ENCODE data around the gene ITM2B. TPM values are rescaled to one million over a fixed set of nuclear protein-coding genes. Genes with fewer than 3 reads are reported as not detected.
A peak's percentile ranks its signal among the peaks of the same experiment; 100 is the strongest.
"Not testable (repeated sequence)": the region's sequence is repeated elsewhere in the genome, so short reads cannot be mapped to it uniquely, and the experiment has no call there.

The ITM2B gene
- total RNA-seq, 1 donor from 2014 or later = 386 TPM

DNA sequence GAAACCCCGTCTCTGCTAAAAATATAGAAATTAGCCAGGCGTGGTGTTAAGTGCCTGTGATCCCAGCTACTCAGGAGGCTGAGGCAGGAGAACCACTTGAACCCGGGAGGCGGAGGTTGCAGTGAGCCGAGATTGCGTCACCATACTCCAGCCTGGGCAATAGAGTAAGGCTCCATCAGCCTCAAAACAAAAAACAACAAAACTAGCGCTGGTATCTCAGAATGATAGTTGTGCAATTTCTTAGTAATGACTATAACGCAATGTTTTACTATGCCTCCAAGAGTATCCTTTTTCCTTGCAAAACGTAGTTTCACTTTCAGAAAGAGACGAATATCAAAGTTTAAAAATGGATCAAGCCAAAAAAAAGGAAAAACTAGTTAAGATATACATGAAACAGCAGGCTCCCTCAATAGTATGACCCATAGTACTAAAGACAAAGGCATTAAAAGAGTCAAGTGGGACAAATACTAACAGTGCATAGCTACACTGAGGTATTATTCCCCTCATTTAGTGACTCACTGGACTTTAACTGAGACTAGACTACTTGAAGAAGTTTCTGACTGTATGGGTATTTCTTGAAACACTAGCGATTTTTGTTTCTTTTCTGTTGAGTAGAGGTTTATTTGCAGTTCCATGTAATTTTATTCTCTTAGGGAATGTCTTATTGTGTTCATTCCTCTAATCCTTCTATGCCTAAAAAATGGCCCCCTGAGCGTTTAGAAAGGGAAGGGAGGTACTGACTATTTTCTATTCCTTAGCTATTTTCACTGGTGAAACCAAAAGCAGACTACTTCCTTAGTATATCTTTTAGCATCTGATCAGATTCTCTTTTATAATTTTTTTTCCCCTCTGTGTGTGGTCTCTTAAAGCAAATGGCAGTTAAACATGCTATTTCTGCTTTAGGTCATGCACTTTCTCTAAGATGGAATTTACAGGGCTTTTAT, 10.4 kb upstream of the ITM2B start:
- intact Hi-C loops (cut with DNase I) = no loop called here

DNA sequence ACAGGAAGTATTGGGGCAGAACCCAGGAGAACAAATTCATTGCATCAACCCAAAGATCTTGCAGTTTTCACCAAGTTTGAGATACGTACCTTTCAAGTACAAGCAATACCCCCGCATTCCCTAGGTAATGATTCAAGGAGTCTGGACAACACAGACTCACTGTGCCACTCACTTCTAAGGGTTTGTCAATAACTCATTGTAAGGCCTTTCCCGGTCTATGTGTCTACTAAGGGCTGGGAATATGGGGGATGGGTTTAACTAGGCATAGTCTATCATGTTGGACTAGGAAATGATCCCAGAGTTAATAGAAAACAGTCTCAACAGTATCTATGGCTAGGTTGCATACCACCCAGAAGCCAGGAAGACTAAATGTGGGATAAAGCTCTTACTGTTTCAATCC, 8.3 kb upstream of the ITM2B start:
- no peak for DNase-seq (ENCODE audit: low spot score)
- intact Hi-C loops (cut with DNase I) = no loop called here

More for the DNA sequence above, 10.4 kb upstream of the ITM2B start:
- DNase-seq (ENCODE audit: low spot score) = peak; percentile 82

DNA sequence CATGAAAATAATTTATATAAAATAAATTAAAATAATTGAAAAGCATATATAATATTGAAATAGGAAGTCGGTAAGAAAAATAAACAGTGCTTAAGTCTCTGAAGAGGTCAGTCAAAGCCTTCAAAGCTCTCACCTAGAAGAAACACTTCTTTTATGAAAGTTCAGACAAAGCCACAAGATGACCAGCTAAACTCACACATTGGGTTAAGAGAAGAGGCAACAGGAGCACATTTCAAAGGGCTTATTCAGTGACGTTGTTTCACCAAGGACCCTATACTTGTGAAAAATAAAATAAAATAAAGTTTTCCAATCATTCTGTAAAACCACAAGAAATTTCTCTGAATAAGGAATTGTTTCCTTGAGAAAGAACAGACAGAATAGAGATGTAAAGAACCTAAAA, 2.5 kb upstream of the ITM2B start:
- intact Hi-C loops (cut with DNase I) = loop anchor here (10.0 kb wide), 1 partner anchor 136 kb away; the partner anchor contains the start of gene MED4
- no peak for DNase-seq (ENCODE audit: low spot score)

DNA sequence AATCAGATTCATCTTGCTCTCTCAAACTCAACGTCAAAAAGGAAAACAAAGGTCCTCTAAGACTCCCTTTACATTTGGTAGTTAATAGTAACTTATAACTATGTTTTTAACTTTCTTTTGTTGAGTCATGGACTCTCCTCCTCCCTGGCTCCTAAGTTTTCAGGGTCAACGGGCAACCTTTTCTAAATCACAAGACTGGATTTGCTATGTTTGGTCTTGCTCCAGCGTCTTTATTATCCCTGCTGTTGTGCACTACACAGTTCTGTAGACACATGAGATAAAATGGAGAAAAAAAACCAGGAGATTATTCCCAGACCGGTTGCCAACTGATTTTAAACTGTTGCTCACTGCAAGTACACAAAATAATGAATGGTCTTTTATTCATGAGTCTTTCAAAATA, 1.9 kb upstream of the ITM2B start:
- intact Hi-C loops (cut with DNase I) = loop anchor here (10.0 kb wide), 1 partner anchor 136 kb away; the partner anchor contains the start of gene MED4
- no peak for DNase-seq (ENCODE audit: low spot score)

DNA sequence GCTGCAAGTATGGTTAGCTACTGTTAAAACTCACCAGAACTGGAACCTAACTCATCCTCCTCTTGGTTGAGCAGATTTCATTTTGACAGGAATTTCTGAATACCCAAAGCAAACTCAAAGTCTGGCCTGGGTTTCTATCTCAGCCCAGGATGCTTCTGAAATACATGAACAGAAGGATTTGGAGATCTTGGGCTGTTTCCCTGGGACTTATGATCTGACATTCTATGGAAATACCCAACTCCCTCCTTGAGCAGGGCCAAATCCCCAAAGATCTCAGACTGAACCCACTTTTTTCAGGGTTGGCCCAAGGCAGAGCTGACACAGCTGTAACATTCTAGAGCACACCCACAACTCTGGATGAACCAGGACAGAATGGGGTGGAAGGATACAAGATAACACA, 1.1 kb upstream of the ITM2B start:
- no peak for DNase-seq (ENCODE audit: low spot score)
- intact Hi-C loops (cut with DNase I) = loop anchor here (10.0 kb wide), 1 partner anchor 137 kb away; the partner anchor contains the start of gene MED4

DNA sequence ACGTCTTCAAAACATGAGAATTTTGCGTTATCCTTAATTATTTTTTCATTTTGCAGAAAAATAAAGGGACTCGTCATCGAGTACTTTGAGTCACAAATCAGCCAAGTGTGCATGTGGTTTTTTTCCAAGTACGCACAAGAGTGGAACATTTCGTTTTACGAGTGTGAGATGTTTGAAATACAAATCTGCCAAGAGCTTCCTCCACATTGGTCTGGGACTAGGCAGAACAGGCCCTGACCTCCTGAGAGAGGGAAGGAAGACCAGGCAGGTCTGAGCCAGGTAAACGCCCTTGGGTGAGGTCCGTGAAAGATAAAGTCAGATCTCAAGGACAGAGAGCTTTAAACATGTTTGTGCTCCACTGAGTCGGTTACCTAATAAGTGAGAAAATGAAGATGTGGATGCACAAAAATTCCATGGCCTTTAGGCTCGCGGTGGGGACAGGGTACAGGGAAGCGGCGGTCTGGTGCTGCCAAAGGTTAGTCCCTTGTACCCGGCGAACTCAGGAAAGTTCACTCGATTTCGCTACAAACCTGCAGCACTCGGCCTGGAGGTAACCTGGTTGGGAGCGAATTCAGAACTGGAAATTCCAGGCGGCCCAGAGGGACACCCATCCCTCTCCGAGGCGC, 473 bp upstream of the ITM2B start:
- DNase-seq (ENCODE audit: low spot score) = no peak
- intact Hi-C loops (cut with DNase I) = loop anchor here (10.0 kb wide), 1 partner anchor 138 kb away; the partner anchor contains the start of gene MED4

DNA sequence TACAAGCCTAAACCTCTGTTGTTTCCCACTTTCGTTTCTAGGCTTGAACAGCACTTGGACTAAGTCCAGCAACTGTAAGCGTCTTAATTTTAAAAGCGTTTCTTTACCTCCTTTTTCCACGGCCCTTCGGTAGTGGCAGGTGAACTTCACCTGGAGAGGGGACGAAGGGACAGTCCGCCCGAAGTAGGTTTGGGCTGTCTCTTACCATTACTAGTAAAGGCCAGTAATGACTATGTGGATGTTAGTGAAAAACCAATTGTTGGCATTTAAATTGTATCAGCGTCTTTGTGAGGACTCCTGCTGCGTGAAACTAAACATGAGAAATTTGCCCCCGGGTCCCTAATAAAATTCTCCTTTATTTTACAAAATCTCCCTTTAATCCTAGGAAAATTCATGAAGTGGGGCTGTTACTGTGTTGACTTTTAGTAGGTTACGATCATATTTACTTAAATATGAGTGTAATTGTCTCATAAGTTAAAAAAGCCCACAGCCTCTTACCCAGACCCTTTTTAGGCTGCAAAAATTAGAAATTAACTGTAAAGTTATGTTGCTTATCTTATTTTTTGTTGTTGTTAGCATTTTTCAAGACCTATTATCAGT, 983 bp downstream of the ITM2B start:
- intact Hi-C loops (cut with DNase I) = loop anchor here (1.0 to 10.0 kb wide), 3 partner anchors 69 to 139 kb away; partner anchors contain the start of genes MED4 and RB1
- no peak for DNase-seq (ENCODE audit: low spot score)

DNA sequence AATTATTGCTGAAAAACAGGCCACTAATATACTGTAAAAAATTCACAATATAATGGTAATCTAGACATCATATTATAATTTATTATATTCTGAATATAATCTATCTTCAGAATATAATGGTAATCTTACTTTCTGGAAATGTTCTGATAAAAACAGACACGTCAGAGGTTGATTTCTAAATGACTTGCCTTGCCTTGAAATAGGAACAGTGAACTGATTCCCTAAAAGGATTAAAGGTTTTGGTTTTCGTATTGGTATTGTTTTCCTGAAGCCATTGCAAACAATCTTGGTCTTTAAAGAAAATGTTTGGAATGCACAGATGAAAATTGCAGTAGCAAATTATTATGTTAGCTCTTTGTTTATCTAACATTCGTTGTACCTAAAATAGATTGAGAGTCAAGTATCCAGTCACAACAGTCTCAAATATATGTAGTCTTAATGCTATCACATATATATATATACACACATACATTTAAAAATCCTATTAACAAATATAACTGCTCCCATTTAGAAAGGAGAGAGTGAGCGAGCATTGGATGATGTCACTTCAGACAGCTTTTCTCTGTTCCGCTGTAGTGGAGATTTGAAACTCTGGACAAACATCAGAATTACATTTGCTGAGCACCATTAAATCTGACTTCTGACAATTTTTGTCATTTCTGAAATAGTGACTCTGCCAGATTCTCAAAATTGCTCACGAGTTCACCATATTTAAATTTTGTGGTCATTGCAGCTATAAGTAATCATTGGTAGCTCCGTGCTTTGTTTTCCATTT, 1.7 kb downstream of the ITM2B start:
- intact Hi-C loops (cut with DNase I) = loop anchor here (1.0 to 10.0 kb wide), 3 partner anchors 69 to 140 kb away; partner anchors contain the start of genes MED4 and RB1

DNA sequence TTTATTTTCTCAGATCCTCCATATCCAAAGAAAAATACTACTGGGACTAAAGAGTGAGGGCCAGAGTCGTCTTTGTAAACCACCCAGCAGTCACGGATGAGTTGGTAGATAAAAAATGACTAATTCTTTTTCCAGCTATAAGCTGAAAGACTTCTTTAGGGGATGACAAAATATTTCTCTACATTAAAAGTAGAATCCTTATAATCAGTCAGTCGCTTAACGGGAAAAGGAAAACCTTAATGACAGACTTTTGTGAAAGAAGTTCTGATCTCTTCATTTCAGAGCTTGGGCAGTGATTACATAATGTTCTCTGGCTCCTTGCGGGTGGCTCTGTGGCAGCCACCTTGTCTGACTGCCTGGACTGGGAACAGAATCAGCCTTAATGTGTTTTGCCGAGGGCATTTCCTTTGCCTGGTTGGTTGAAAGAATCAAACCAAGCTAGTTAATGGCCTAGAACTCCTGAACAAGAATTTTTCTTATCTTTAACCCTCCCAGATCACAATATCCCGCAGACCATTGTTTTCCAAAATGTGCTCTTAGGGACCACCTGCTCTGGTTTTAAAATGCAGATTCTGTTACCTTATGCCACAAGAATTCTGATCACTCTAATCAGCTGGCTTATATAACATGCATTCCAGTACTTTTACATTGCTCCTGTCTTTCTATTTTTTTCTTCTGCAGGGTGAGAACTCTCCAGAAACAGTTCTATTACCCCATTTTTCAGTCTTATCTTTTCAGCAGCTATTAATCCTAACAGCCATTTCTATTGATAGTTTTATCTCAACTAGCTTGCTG, 2.5 kb downstream of the ITM2B start:
- intact Hi-C loops (cut with DNase I) = loop anchor here (2.0 to 10.0 kb wide), 2 partner anchors 109 to 141 kb away; partner anchors contain the start of gene MED4
- DNase-seq (ENCODE audit: low spot score) = no peak

More for the DNA sequence above, 1.7 kb downstream of the ITM2B start:
- DNase-seq (ENCODE audit: low spot score) = no peak

DNA sequence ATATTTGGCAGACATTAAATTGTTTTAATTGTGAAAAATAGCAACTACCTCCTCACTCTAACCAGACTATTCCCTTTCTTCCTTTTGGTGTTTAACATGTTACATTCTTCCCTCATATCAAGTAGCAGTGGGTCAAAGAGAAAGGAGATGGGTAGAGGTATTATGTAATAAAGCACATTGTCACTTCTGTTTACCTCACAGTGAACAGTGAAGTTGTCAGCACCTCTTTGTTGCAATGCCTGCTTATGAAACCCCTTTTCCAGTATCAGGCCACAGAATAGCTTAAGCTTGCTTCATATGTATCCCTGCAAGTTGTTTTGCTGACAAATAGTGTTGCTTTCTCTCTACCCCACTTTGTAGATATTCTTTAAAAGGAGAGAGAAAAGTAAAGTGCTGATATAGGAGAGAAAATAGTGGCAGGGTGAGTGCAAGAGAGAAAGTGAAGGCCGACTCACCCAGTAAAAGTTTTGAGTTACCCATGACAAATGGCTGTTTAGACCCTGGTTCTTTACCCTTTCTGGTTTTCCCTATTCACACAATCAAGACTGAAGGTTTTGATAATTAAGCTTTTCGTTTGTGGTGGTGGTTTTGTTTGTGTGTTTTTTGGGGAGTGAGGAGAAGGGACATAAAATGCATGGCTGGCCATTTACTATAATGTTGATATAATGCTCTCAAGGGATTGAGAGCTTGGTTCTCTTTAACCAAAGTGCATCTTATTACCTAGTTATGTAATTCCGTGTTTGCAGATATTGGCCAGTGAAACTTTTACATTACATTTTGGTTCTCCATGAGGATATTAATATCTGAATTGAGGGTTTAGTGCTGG, 3.7 kb downstream of the ITM2B start:
- intact Hi-C loops (cut with DNase I) = loop anchor here (10.0 kb wide), 1 partner anchor 142 kb away; the partner anchor contains the start of gene MED4
- no peak for DNase-seq (ENCODE audit: low spot score)

DNA sequence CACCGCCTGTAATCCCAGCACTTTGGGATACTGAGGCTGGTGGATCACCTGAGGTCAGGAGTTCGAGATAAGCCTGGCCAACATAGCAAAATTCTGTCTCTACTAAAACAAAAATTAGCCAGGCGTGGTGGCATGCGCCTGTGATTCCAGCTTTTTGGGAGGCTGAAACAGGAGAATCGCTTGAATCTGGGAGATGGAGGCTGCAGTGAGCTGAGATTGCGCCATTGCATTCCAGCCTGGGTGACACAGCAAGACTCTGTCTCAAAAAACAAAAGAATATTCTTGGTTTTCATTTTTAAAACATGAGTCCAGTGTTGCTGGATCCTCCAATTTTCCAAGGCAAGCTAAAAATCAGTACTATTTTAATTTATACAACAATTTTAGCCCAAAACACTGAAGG, 6.4 kb downstream of the ITM2B start:
- intact Hi-C loops (cut with DNase I) = loop anchor here (10.0 kb wide), 1 partner anchor 145 kb away; the partner anchor contains the start of gene MED4
- DNase-seq (ENCODE audit: low spot score) = not testable (repeated sequence)

DNA sequence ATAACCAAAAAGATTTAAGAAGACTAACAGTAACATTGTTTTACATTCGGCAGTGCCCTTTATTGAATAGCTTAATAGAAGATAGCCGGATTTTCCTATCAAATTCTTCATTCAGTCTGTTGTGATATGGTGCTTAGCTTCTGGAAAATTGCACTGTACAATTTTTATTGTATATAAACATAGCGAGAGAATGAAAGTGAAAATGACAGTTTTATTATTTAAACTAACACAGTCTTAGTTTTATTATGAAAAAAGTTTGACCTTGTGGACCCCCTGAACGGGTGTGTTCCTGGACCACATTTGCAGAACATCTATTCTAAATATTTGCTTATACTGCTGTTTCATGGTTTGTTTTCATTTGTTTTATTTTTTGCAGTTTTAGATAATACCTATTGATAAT, 8.6 kb downstream of the ITM2B start:
- DNase-seq (ENCODE audit: low spot score) = no peak
- intact Hi-C loops (cut with DNase I) = no loop called here

DNA sequence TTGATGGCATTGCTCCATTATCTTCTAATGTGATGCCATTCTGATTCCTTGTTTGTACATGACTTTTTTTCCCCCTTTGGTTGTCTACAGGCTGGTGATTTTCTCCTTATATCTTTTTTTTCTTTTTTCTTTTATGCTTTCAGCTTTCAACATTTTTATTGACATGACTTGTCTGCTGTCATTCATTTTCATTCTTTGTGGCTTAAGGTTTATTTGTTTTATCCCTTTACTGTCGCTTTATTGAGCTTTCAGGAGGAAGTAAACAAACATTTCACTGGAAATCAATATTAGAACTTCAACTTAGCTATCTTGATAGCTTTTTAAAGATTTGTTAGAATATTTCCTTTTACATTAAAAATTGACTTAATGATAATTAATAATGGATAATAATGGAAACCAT, 9.7 kb downstream of the ITM2B start:
- intact Hi-C loops (cut with DNase I) = no loop called here
- no peak for DNase-seq (ENCODE audit: low spot score)

DNA sequence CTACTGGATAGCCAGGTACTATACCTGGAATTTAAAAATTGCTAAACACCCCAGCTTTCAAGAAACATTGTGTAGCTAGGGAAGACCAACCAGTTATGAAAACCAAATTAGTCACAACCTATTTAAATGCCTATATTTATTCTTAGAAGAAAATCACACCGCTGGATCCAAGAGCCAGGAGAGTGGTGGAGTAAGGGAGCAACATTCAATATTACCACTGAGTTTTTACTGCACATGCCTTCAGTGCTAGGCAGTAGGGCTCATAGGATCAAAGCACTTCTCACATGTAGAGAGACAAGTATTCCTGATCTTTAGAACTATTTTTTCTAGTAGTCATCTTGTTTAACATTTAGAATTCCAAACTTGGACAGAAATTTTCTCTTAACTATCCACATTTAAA, 11.2 kb downstream of the ITM2B start:
- intact Hi-C loops (cut with DNase I) = no loop called here
- no peak for DNase-seq (ENCODE audit: low spot score)

DNA sequence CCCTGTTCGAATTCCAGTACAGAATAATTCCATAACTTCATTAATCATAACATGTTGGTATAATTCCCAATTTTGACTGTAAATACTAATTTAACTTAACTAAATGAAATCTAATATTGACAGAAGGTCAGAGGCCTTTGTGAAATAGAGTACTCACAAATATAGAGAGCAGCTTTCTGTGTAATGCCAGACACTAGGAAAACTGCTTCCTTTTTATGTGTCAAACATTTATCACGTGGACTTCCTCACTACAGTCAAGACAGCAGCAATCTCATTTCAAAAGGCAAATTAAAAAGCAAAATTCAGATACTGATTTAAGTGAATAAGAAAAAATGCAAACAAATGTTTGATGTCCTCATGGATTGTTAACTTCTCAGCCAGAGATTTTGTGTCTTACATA, 13.1 kb downstream of the ITM2B start:
- intact Hi-C loops (cut with DNase I) = no loop called here
- no peak for DNase-seq (ENCODE audit: low spot score)

DNA sequence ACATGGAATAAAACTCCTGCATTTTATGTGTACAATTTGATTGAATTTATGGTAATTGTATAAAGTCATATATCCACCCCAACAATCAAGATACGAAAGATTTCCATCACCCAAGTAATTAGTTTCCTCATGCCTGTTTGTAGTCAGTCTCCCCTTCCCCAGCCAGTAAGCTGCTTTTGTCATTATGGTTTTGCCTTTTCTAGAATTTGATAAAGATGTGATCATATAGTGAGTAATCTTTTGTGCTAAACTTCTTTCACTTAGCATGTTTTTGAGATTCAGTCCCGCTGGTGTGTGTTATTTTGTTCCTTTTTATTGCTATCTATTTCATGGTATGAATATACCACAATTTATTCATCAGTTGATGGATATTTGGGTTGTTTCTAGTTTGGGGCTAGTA, 16.0 kb downstream of the ITM2B start:
- DNase-seq (ENCODE audit: low spot score) = no peak
- intact Hi-C loops (cut with DNase I) = no loop called here

DNA sequence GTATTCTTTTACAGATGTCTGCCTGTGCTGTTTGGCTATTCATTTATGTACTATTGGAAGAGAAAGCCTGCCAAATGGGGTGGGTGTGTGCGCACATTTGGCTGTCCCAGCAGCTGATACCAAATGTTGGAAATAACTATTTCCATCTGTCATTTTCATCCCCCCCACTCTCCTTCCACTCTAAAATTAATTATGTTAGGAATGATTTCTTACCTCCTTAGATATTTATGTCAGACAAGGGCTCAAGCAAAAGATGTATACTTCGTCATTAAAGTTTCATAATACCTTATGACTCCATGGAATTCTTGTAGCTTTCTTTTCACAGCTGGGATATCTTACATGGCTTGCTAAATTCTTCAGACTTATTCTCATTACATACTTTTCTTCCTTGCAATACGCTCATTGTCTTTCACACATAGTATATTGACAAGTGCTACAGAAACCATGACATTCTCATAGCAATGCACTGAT, 18.6 kb downstream of the ITM2B start:
- intact Hi-C loops (cut with DNase I) = loop anchor here (5.0 kb wide), 1 partner anchor 51 kb away; the partner anchor contains the start of gene RB1
- DNase-seq (ENCODE audit: low spot score) = no peak
